Fibroblast of lung (primary cell): Measurements from ENCODE around the gene ALDH4A1. TPM values are rescaled to one million over a fixed set of nuclear protein-coding genes. Genes with fewer than 3 reads are reported as not detected.
A peak's percentile ranks its signal among the peaks of the same experiment; 100 is the strongest.

ENCODE experiments used
- DNase-seq, 2 donors: peaks; one replicate each; pipeline versions ENCODE4 v3.0.0 to v3.0.0-alpha.2; 2010; ENCODE audit warnings: low read depth in 2 of 2
- H2AFZ ChIP-seq: 2 replicates; pipeline ENCODE4 v1.5.1; 2012; ENCODE audit warnings: low read length, control low read depth, inconsistent platforms
- H3K27ac ChIP-seq: 2 replicates; pipeline ENCODE4 v1.5.1; 2011; ENCODE audit warnings: low read length, control low read depth; ENCODE audit not compliant: insufficient read depth
- H3K27me3 ChIP-seq: 2 replicates; pipeline ENCODE4 v1.5.1; 2011; ENCODE audit warnings: mild to moderate bottlenecking, low read length; ENCODE audit not compliant: control insufficient read depth, insufficient read depth
- H3K36me3 ChIP-seq: 2 replicates; pipeline ENCODE4 v1.5.1; 2011; ENCODE audit warnings: low read length; ENCODE audit not compliant: control insufficient read depth, insufficient read depth
- H3K4me1 ChIP-seq: 2 replicates; pipeline ENCODE4 v1.5.1; 2011; ENCODE audit warnings: low read length; ENCODE audit not compliant: control insufficient read depth, insufficient read depth; ENCODE audit errors: extremely low read depth
- H3K4me2 ChIP-seq: 2 replicates; pipeline ENCODE4 v1.5.1; 2011; ENCODE audit warnings: low read length, control low read depth; ENCODE audit not compliant: insufficient read depth; ENCODE audit errors: extremely low read depth
- H3K4me3 ChIP-seq, 4 experiments: fragments of 200-600 bp in 1 of 4; sonication (generic) in 1 of 4; replicated peaks in 1 of 4; 2 replicates each; pipeline ENCODE4 v1.5.1; 2011 to 2016; ENCODE audit warnings: low read length in 4 of 4, low read depth in 3 of 4, mild to moderate bottlenecking in 3 of 4, control low read depth in 2 of 4, inconsistent platforms in 1 of 4, mixed read lengths in 1 of 4; ENCODE audit not compliant: insufficient read depth in 1 of 4; ENCODE audit errors: control extremely low read depth in 1 of 4
- H3K79me2 ChIP-seq: 2 replicates; pipeline ENCODE4 v1.5.1; 2012; ENCODE audit warnings: mild to moderate bottlenecking, low read length, inconsistent platforms; ENCODE audit not compliant: control insufficient read depth, insufficient read depth
- H3K9ac ChIP-seq: 2 replicates; pipeline ENCODE4 v1.5.1; 2011; ENCODE audit warnings: mild to moderate bottlenecking, low read length, control low read depth; ENCODE audit not compliant: insufficient read depth
- H3K9me3 ChIP-seq: 2 replicates; pipeline ENCODE4 v1.5.1; 2012; ENCODE audit warnings: low read depth, low read length; ENCODE audit not compliant: control insufficient read depth, insufficient read depth
- H4K20me1 ChIP-seq: 2 replicates; pipeline ENCODE4 v1.5.1; 2011; ENCODE audit warnings: low read length; ENCODE audit not compliant: control insufficient read depth, insufficient read depth; ENCODE audit errors: extremely low read depth
- EZH2 ChIP-seq: IDR thresholded peaks from 2 replicates; pipeline ENCODE4 v1.5.1; 2012; ENCODE audit warnings: low read length, control low read depth, mild to moderate bottlenecking; ENCODE audit errors: missing control alignments
- polyA plus RNA-seq, 2 donors: library from polyadenylated mRNA; depleted of rRNA in 1 of 2; stranded (reverse) in 1 of 2; unstranded in 1 of 2; fragments of >200 nt; gene quantifications; 2 replicates each; pipeline ENCODE4 v1.2.1, GENCODE V29; 2011 to 2012; ENCODE audit warnings: missing spikeins in 1 of 2
- total RNA-seq: library from RNA; depleted of rRNA; stranded (reverse); fragments of >200 nt; gene quantifications from 2 replicates; pipeline ENCODE4 v1.2.1, GENCODE V29; 2014
- TF ChIP-seq, protein P1 (sequence below), 2 donors: IDR thresholded peaks in 1 of 2; conservative IDR thresholded peaks in 1 of 2; 1 replicate in 1 of 2; 2 replicates in 1 of 2; pipeline ENCODE4 v1.5.1; 2011 to 2012; ENCODE audit warnings: low read length in 2 of 2, control low read depth in 1 of 2, inconsistent platforms in 1 of 2, low read depth in 1 of 2, mild to moderate bottlenecking in 1 of 2

ALDH4A1 gene
- total and polyA plus RNA-seq, 2 donors (not counting 1 experiment from before 2014, with no cell fraction given), result 6.9 to 11.9 TPM

DNA sequence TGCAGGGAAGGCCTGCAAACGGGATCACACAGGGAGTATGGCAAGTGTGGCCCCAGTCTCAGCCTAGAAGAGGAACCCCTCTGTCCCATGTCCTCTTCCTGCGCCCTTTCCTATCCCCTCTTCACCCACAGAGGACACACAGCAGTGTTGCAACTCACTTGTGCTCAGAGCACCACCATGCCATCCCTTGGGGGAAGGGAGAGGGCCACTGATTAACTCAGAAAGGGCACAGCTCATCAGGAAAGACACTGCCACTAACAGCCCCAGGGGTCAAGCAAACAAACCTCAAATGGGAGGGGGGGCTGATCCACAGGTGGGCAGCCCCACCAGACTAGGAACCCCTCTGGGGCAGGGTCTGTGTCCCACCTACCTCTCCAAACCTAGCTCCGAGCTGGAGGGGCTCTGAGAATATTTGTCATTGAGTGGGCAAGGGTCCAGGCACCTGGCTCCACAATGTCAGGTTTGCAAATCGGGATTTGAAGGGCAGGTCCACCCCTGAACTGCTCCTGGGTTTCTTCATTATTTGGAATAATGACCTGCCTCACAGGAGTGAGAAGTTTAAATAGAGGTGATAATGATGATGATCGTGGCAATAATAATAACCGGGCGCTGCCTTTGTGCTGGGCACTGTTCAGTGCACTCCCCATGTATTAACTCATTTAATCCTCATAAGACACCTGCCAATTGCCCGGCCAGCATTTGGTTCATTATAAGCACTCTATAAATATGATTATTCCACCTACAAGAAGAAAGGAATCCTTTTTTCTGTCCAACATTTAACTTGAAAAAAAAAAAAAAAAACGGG, 1.0 kb downstream of the ALDH4A1 start:
- no peaks in the 10 kb centered on the region for H3K36me3 ChIP-seq
- H3K27ac ChIP-seq, result no peak overlapping the region
- peaks cover 7% of the 10 kb centered on the region for H3K4me1 ChIP-seq
- TF ChIP-seq, protein P1, sequence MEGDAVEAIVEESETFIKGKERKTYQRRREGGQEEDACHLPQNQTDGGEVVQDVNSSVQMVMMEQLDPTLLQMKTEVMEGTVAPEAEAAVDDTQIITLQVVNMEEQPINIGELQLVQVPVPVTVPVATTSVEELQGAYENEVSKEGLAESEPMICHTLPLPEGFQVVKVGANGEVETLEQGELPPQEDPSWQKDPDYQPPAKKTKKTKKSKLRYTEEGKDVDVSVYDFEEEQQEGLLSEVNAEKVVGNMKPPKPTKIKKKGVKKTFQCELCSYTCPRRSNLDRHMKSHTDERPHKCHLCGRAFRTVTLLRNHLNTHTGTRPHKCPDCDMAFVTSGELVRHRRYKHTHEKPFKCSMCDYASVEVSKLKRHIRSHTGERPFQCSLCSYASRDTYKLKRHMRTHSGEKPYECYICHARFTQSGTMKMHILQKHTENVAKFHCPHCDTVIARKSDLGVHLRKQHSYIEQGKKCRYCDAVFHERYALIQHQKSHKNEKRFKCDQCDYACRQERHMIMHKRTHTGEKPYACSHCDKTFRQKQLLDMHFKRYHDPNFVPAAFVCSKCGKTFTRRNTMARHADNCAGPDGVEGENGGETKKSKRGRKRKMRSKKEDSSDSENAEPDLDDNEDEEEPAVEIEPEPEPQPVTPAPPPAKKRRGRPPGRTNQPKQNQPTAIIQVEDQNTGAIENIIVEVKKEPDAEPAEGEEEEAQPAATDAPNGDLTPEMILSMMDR (conservative IDR thresholded peaks at IDR 0.05 in 1 of 2, IDR thresholded peaks at IDR 0.05 in 1 of 2; ENCODE audit: low read depth in 1 of 2, low read length in 2 of 2), result no peak
- TF ChIP-seq EZH2, result no peak
- no peak overlapping the region for H3K9ac ChIP-seq
- H3K4me3 ChIP-seq, result peak overlapping the region in 3 of 4 experiments; percentile 78 to 84 (median 84)
- H3K9me3 ChIP-seq, result no peaks in the 10 kb centered on the region
- no peaks in the 10 kb centered on the region for H3K79me2 ChIP-seq
- no peak overlapping the region for H2AFZ ChIP-seq
- H4K20me1 ChIP-seq, result no peaks in the 10 kb centered on the region
- peak overlapping the region; percentile 40 for H3K4me2 ChIP-seq
- no peaks in the 10 kb centered on the region for H3K27me3 ChIP-seq
- DNase-seq, result no peak

DNA sequence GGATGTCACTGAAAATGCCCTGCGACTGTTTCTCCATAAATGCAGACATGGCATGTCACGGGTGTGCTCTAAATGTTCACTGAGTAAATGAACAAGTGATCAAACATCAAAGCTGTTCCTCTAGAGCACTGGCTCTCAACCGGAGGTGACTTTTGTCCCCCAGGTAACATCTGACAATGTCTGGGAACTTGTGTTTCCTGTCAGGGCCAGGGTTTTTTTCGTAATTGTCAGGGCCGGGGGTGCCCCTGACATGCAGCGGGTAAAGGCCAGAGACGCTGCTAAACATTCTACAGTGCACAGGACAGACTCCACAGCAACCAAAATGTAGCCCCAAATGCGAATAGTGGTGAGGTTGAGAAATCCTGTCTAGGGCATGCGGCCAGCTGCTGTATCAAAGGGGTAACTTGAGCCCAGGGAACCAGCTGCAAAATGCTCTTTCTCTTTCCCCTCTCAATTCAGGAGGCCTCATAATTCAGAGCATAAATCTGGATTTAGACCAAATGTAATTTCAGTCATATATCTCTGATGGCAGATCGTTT, 2.0 kb downstream of the ALDH4A1 start:
- Histone ChIP-seq H3K4me1 (peaks cover 7% of the 10 kb centered on the region), H3K79me2 (no peaks in the 10 kb centered on the region), H3K27ac (no peak overlapping the region), H3K9me3 (no peaks in the 10 kb centered on the region), H3K9ac (no peak overlapping the region), H3K4me3 (no peak overlapping the region), H3K36me3 (no peaks in the 10 kb centered on the region), H2AFZ (no peak overlapping the region), H3K4me2 (no peak overlapping the region), H3K27me3 (no peaks in the 10 kb centered on the region), H4K20me1 (no peaks in the 10 kb centered on the region)
- peak in 1 of 2 donors; percentile 72 for DNase-seq
- TF ChIP-seq EZH2, result no peak
- TF ChIP-seq, protein P1 (conservative IDR thresholded peaks at IDR 0.05 in 1 of 2, IDR thresholded peaks at IDR 0.05 in 1 of 2; ENCODE audit: low read depth in 1 of 2, low read length in 2 of 2), result no peak

DNA sequence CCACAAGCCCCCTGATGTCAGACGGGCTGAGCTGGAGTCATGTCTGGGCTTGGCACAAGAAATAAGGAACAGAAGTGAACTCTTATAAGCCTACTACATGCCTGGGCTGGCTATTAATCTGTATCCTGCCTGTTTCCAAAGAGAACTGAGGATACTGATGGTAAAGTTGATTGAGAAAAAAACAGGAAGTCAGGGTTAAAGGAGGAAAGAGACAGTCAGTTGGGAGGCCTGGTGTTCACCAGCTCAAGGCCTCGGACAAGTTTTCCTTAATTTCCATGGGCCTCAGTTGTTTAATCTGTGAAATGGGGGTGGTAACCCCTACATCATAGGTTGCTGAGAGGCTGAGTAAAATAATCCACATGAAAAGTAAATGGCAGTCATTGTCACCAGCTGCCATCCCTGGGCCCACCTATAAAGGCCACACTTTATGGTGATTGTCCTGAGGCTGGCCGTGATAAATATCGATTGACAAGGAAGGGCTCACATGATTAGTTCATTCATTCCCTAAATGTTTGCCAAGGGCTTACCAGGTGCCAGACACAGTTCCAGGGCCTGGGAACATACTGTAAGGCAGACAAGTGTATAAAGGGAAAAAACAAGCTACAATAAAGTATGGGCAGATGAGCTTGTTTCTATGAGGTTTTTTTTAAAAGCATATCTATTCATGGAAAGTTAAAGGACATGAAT, 2.8 kb downstream of the ALDH4A1 start:
- TF ChIP-seq, protein P1 (conservative IDR thresholded peaks at IDR 0.05 in 1 of 2, IDR thresholded peaks at IDR 0.05 in 1 of 2; ENCODE audit: low read depth in 1 of 2, low read length in 2 of 2), result no peak
- no peak for TF ChIP-seq EZH2

More for the DNA sequence above, 2.8 kb downstream of the ALDH4A1 start:
- H2AFZ ChIP-seq, result no peak overlapping the region
- H3K9ac ChIP-seq, result no peak overlapping the region
- no peak overlapping the region for H3K4me2 ChIP-seq
- DNase-seq, result no peak
- no peak overlapping the region for H3K4me3 ChIP-seq
- no peak overlapping the region for H3K27ac ChIP-seq
- no peaks in the 10 kb centered on the region for H3K36me3 ChIP-seq
- no peaks in the 10 kb centered on the region for H4K20me1 ChIP-seq
- H3K9me3 ChIP-seq, result no peaks in the 10 kb centered on the region
- H3K27me3 ChIP-seq, result no peaks in the 10 kb centered on the region
- H3K4me1 ChIP-seq, result peaks cover 7% of the 10 kb centered on the region
- H3K79me2 ChIP-seq, result no peaks in the 10 kb centered on the region
